Hematopoietic multipotent progenitor cell treated with erythropoietin and hydrocortisone succinate and interleukin-3 and kit ligand, for 8 days (in vitro differentiated cells): Measurements from ENCODE around the gene DSE.

Experiments
- DNase-seq: peaks from one replicate; pipeline ENCODE4 v3.0.0-alpha.2; 2015

The DSE gene

GRCh38 chr6:116363759-116364158 lies 7.0 kb upstream of the DSE start:
- no peak for DNase-seq

GRCh38 chr6:116364321-116364720 lies 6.4 kb upstream of the DSE start:
- no peak for DNase-seq

- DNase-seq, result no peak
Measured at GRCh38 chr6:116365743-116366142, 5.0 kb upstream of the DSE start.

GRCh38 chr6:116366740-116367275 lies 3.9 kb upstream of the DSE start:
- DNase-seq, result no peak

GRCh38 chr6:116369540-116369939 lies 1.2 kb upstream of the DSE start:
- DNase-seq, result no peak

GRCh38 chr6:116369964-116370759 lies 585 bp upstream of the DSE start:
- DNase-seq, result peak; percentile 8

- peak; percentile 8 for DNase-seq
Measured at GRCh38 chr6:116371120-116371917, 572 bp downstream of the DSE start.

- no peak for DNase-seq
Measured at GRCh38 chr6:116371918-116372209, 1.1 kb downstream of the DSE start.

GRCh38 chr6:116373300-116373699 lies 2.6 kb downstream of the DSE start:
- DNase-seq, result no peak

GRCh38 chr6:116373940-116374339 lies 3.2 kb downstream of the DSE start:
- DNase-seq, result no peak

GRCh38 chr6:116374586-116374985 lies 3.8 kb downstream of the DSE start:
- DNase-seq, result no peak

GRCh38 chr6:116375262-116375661 lies 4.5 kb downstream of the DSE start:
- DNase-seq, result no peak

- no peak for DNase-seq
Measured at GRCh38 chr6:116376149-116376548, 5.4 kb downstream of the DSE start.

- DNase-seq, result no peak
Measured at GRCh38 chr6:116379764-116380163, 9.0 kb downstream of the DSE start.

GRCh38 chr6:116380346-116380745 lies 9.6 kb downstream of the DSE start:
- DNase-seq, result no peak

GRCh38 chr6:116381000-116381399 lies 10.3 kb downstream of the DSE start:
- no peak for DNase-seq

GRCh38 chr6:116382587-116382986 lies 11.8 kb downstream of the DSE start:
- DNase-seq, result no peak

GRCh38 chr6:116384727-116385458 lies 14.1 kb downstream of the DSE start:
- DNase-seq, result no peak

- no peak for DNase-seq
Measured at GRCh38 chr6:116385459-116385802, 14.7 kb downstream of the DSE start.

- DNase-seq, result no peak
Measured at GRCh38 chr6:116385921-116386320, 15.2 kb downstream of the DSE start.

GRCh38 chr6:116386581-116387299 lies 16.0 kb downstream of the DSE start:
- no peak for DNase-seq

GRCh38 chr6:116387374-116387773 lies 16.6 kb downstream of the DSE start:
- no peak for DNase-seq

GRCh38 chr6:116388924-116389323 lies 18.2 kb downstream of the DSE start:
- no peak for DNase-seq
